Omental fat pad (tissue), 4 donors: ENCODE measurements around the gene TMEM31. TPM values are rescaled to one million over a fixed set of nuclear protein-coding genes. Genes with fewer than 3 reads are reported as not detected.

Experiments
- ATAC-seq: fragments of 150-250 bp; one replicate; pipeline ENCODE4 v1.9.1; 2016; ENCODE audit warnings: mild to moderate bottlenecking, moderate library complexity; ENCODE audit not compliant: low FRiP score
- DNase-seq: peaks from one replicate; pipeline ENCODE4 v3.0.0-alpha.2; 2019; ENCODE audit warnings: low spot score
- total RNA-seq, 4 donors: library from RNA; depleted of rRNA; stranded (reverse); fragments of >200 nt; gene quantifications; one replicate each; pipeline ENCODE4 v1.1.0, GENCODE V29; 2016
- TF ChIP-seq, protein P1 (sequence below), 3 donors: fragments of 450-650 bp; IDR thresholded peaks; one replicate each; pipeline ENCODE4 v1.5.1; 2016 to 2017; ENCODE audit warnings: antibody characterized with exemption in 3 of 3, mild to moderate bottlenecking in 3 of 3, moderate library complexity in 2 of 3

The TMEM31 gene
- total RNA-seq, 4 donors from 2014 or later, result not detected

DNA sequence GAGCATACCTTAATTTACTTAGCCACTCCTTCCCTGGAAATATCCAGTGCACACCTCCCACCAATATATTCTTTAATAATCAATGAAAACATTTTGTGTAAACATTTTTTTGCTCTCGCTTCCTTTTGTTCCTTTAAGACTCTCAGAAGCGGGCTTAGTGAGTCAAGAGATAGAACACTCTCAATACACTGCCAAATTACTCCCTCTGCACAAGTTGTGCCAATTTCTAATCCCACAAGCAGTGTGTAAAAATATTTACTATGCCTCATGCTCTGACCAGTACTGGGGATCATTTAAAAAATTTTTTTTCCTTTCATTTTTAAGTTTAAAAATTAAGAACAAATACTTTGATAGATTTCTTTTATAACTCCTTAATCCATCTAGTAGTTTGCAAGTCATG, 29.3 kb upstream of the TMEM31 start:
- DNase-seq (no peak), ATAC-seq (peak; percentile 63)
- TF ChIP-seq, protein P1, sequence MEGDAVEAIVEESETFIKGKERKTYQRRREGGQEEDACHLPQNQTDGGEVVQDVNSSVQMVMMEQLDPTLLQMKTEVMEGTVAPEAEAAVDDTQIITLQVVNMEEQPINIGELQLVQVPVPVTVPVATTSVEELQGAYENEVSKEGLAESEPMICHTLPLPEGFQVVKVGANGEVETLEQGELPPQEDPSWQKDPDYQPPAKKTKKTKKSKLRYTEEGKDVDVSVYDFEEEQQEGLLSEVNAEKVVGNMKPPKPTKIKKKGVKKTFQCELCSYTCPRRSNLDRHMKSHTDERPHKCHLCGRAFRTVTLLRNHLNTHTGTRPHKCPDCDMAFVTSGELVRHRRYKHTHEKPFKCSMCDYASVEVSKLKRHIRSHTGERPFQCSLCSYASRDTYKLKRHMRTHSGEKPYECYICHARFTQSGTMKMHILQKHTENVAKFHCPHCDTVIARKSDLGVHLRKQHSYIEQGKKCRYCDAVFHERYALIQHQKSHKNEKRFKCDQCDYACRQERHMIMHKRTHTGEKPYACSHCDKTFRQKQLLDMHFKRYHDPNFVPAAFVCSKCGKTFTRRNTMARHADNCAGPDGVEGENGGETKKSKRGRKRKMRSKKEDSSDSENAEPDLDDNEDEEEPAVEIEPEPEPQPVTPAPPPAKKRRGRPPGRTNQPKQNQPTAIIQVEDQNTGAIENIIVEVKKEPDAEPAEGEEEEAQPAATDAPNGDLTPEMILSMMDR (IDR thresholded peaks at IDR 0.05), result no peak

DNA sequence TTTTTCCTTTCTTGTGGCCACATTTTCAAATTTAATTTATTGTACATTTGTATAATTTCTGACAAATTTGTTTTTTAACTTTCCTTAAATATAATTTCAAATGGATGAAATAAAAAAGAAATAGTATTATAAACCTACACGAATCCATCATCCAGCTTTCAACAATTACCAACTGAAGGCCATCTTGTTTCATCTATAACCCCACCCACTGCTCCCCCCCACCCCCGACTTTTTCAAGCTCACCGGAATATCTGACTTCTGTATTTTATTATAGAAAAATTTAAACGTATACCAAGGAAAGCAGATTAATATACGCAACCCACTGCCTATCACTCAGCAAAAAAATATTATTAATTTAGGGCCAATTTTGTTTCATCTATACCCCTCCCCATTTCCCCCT, 25.3 kb upstream of the TMEM31 start:
- ATAC-seq, result no peak
- TF ChIP-seq, protein P1 (IDR thresholded peaks at IDR 0.05), result no peak

DNA sequence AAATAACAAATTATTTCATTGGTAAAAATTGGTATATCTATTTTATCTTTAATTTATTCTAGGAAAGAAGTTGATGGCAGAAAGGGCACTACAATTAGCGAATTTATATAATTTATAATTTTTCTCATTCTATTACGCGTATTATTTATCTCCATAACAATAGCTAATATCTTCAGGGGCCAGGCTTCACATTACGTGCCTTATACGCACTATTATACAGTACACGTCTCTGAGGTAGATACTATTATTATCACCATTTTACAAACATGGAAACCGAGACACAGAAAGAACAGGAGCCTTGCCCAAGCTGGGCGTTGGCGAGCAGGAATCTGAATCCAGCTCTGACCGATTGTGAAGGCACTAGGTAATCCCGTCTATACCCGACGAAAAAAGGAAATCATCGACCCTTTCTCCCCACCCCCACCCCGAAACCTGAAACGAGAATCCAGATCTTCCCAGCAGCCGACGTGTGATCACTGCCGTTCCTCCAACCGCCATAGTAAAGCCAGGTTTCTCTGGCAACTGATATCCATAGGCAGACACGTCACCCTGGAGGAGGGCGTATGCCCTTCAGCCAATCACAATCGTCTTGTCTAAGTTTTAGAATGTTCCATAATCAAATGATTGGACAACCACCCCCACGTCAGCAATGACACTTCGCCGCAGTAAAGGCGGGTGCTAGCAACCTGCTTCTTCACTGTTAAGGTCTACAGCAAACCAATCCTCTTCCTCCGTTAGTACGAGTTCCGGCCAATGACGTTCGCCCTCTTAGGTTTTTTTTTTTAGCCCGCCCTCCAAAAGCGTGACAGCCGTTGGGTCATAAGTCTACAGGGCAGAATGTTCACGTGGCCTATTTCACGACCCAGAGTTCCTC, 24.3 kb upstream of the TMEM31 start, which contains the start of gene MORF4L2:
TSS of gene MORF4L2 (minus strand) at position 501 of the 874 bp plus-strand sequence. CDS start 9,672 bp downstream, outside the sequence.
- peak; percentile 72 for DNase-seq
- peak; percentile 84 for ATAC-seq
- TF ChIP-seq, protein P1 (IDR thresholded peaks at IDR 0.05), result no peak

More for the DNA sequence above, 25.3 kb upstream of the TMEM31 start:
- no peak for DNase-seq

DNA sequence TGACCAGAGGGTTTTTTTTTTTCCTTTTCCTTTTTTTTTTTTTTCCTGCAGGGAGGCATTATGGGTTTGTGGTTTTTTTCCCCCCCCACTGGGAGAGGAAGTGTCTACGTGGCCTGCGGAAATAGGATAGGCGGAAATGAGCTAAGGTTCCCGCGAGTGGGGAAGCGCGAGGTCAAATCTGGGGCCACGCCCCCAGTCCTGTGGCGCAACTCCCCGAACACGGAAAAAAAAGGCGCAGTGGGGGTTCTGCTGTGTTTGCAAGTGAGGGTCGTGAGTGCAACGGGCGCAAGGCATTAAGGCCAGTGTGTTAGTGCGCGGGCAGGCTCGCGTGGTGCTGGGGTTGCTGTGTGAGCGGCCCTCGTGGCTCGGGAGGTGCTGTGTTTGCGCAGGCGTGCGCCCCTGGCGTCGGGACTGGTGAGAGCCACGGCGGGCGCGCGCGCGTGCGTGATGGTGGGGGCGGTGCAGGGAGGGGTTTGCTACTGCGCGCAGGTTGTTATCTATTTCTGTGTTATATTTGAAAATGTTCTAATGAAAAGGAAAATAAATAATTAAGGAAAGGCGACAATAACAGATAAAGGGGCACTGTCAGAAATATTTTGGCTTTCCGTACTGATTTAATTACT, 23.5 kb upstream of the TMEM31 start:
- DNase-seq (peak; percentile 54), ATAC-seq (peak; percentile 87)
- TF ChIP-seq, protein P1 (IDR thresholded peaks at IDR 0.05), result peak in 1 of 3 donors; percentile 35

DNA sequence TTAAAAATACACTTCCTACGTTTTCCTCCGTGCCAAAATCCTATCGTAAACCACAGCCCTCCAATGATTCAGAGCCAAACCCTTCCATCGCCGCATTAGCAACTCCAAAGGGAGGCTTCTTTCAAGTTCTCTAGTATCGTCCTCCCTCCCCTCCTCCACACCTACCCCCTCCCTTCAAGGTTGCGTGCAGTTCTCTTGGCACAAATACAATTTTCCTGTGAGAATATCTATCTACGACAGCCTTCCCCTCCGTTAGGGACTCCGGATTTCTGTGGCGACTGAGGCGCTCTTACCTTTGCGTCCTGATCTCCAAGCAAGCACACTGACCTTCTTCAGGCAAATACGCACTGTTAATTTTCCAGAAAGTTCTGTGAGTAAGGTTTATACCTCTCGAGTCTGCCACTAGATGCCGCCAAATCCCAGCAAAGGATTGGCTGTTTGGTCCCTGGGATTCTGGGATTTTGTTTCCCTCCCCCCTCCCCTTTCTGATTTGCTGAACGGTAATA, 23.0 kb upstream of the TMEM31 start:
- ATAC-seq (peak; percentile 20), DNase-seq (peak; percentile 28)

DNA sequence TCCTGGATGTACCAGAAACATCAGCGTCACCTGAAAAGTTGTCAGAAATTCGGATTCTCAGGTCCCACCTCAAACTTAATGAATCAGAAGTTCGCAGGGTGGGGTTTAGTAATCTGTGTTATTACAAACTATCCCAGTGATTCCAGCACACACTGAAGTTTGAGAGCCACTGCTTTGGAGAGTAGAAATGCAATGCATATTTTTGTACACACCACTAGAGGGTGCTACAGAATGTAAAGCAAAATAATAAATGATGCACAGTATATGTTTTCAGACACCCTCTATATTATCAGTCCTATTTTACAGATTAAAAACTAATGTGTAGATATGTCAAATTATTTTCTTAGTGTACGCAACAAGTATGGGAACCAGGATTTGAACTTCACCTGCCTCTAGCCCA, 21.8 kb upstream of the TMEM31 start:
- DNase-seq, result no peak
- no peak for ATAC-seq

More for the DNA sequence above, 23.0 kb upstream of the TMEM31 start:
- TF ChIP-seq, protein P1 (IDR thresholded peaks at IDR 0.05), result peak in 1 of 3 donors; percentile 52

More for the DNA sequence above, 21.8 kb upstream of the TMEM31 start:
- TF ChIP-seq, protein P1 (IDR thresholded peaks at IDR 0.05), result no peak
